GM18909 (cell line): ENCODE measurements around the gene STPG4.
"Not testable (repeated sequence)": the region's sequence is repeated elsewhere in the genome, so short reads cannot be mapped to it uniquely, and the experiment has no call there.

Experiments
- ATAC-seq: cut with Tn5 transposase; IDR thresholded peaks from one replicate; pipeline ENCODE4 v1.9.1; 2021; ENCODE audit warnings: mild to moderate bottlenecking; ENCODE audit not compliant: unreplicated experiment, poor library complexity

STPG4 gene

DNA sequence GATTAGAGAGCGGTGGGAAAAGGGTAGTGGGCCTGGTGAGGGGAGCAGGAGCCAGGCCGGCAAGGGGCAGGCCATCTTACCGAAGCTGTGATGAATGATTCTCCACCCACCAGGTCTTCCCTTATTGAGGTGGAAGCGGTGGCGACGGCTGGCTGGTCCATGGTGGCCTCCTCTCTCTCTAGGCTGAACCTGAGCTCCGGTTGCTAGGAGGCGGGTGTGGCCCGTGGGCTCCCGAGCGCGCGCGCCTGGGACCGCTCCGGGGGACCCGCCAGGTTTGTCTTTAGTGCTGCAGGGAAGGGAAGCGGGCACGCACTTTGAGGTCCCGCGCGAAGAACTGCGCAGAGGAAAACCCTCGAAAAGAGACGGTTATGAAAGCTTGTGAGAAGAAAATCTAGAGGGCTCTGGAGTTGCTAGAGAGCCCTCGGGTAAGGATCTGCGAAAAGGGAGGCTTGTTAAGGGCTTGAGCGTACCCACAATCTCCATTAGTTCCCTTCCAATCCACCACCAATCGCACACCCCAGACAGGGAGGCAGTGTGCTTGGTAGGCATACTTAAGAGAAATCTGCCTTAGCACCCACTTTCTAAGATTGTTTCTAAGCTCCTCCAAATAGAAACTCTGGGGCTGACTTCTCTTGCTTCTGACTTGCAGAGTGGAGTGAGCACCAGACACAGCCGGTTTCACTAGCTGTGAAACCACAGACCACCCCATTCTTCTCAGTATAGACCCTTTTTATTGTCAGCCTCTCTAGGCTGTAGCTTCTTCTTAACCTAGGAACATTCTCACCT is at the start of gene STPG4:
STPG4 (minus strand) TSS at position 218 of the 786 bp plus-strand sequence; CDS start at position 161, 57 bp downstream.
- no peak for ATAC-seq

DNA sequence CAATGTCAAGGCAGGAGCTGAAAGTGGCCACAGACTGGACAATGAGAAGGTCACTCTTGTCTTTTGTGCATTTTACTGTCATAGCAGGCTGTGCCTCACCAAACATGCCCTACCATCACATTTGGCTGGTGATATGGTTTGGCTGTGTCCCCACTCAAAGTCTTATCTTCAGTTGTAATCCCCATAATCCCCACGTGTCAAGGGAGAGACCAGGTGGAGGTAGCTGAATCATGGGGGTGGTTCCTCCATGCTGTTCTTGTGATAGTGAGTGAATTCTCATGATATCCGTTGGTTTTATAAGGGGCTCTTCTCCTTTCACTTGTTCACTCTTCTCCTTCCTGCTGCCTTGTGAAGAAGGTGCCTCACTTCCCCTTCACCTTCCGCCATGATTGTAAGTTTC is 49.6 kb upstream of the STPG4 start:
- ATAC-seq: no peak

- ATAC-seq: no peak
Measured at GRCh38 chr2:47203995-47204394, 48.9 kb upstream of the STPG4 start.

GRCh38 chr2:47201224-47201623 is 46.1 kb upstream of the STPG4 start:
- ATAC-seq: no peak

DNA sequence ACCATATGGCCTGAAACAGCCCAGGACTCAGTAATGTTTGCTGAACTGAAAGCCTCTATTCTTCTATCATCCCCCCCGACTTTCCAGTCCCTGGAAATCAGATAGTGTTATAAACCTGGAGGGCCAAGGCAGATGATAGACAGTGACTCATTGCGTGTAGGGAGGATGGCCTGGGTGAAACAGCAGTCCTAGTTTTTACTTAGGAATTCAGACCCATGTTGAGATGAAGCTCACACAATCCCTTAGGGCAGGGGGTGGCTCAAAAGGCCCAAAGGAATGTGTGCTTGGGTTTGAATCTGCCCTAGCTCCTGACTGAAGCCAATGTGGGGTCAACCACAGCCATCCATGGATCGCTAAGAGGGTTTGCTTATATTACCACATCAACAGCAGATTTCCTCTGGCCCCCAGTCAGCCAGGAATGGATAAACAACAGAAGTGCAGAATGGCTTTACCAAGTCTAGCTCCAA is 43.9 kb upstream of the STPG4 start:
- ATAC-seq: no peak

GRCh38 chr2:47196499-47196898 is 41.4 kb upstream of the STPG4 start:
- no peak for ATAC-seq

GRCh38 chr2:47196046-47196445 is 40.9 kb upstream of the STPG4 start:
- no peak for ATAC-seq

DNA sequence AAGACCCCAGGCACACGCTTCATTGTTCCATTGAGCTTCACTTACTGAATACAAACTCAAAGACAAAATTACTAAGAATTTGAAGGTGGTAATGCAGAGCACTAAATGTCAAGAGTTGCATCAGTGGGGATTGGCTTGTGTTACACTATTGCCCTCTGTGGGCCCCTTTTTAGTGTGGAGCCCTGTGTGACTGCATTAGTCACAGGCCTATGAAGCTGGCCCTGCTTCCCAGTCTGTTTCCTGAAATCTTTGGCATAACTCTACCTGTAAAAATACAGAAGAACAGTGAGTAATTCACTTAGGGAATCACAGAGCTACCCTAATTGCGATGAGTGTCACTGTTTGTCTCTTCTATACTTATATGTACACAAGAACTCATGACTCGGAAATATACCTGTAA is 40.0 kb upstream of the STPG4 start:
- ATAC-seq: no peak

- ATAC-seq: no peak
Measured at GRCh38 chr2:47194410-47194809, 39.3 kb upstream of the STPG4 start.

GRCh38 chr2:47193607-47194006 is 38.5 kb upstream of the STPG4 start:
- ATAC-seq: no peak

DNA sequence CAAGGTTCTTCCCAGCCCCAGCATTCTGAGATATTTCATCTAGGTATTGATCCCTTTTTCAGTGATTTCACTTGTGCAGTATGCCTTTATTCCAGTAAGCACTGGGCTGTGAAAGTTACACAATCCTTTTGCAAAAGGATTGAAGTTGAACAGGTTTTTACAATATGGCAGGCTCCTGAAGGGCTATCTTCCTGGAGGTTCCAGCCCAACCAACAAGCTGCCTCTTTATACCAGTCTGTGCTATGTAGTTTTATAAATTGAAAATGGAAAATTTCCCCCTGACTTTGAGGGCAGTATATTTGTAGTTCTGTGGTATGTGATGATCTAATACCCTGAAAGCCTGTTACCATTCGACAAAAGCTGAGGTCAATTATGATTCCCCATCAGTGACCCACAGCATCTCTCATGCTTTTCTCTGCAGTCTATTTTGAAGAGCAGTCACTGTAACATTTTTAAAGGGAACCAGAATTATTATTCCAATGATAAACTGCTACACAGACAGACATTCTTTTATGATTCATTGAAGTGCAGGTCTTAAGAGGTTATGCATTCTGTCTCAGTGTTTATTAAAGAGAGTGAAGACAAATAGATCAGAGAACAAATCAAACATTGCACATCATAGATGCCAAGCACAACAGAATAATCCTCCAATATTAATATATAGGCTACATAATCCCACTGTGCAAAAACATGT is 35.2 kb upstream of the STPG4 start:
- no peak for ATAC-seq

GRCh38 chr2:47189635-47190034 is 34.5 kb upstream of the STPG4 start:
- ATAC-seq: no peak

DNA sequence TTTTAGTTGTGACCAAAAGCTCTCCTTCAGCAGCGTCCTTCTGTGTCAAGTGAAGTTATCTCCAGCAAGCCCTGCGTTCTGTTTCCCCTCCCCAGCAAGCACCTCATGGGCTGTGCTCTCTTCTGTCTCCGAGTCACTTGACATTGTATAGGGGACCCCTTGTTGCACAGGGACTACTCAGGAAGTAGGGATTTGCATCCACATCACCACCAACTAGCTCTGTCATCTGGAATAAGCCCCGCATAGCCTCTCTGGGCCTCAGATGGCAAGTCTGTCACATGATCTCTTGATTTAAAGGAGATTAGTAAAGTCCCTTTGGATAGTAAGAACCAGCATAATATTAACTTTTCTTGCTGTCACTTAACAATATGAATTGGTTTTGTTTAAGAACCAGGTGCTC is 32.0 kb upstream of the STPG4 start:
- no peak for ATAC-seq

DNA sequence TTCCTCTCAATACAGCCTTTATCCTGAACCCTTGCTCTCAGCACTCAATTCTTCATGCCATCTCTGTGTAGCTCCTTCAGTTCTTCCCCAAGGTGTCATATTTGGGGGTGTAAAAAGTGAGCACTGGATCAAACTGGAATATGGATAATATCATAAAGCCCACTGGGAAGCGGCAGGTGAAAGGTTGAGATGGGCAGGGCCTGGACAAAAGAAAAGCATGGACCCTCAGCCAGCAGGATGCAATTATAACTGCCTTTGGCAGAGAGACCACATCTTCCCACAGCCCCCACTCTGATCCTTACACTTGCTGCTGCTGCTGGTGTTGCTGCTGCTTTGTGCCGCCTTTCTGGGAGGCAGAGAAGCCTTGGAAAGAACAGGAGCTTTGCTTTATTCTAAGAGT is 31.2 kb upstream of the STPG4 start:
- ATAC-seq: no peak

GRCh38 chr2:47185098-47185497 is 30.0 kb upstream of the STPG4 start:
- not testable (repeated sequence) for ATAC-seq

- ATAC-seq: no peak
Measured at GRCh38 chr2:47181176-47181575, 26.1 kb upstream of the STPG4 start.

DNA sequence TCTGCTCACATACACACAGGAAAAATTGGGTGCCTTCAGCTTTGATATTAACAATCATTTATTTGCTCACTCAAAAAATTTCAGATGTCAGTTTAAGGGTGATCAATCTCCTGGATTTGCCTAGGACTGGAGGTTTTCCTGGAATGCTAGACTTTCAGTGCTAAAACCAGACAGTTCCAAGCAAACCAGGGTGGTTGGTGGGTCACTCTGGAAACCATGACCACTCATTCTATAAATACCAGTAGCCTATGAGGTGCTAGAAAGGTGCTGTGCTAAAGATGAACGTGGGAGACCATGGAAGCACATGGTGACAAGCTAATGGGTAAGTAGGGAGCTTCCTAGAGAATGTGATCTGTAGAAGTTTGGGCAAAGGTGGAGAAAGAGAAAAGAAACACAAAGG is 25.4 kb upstream of the STPG4 start:
- ATAC-seq: no peak

DNA sequence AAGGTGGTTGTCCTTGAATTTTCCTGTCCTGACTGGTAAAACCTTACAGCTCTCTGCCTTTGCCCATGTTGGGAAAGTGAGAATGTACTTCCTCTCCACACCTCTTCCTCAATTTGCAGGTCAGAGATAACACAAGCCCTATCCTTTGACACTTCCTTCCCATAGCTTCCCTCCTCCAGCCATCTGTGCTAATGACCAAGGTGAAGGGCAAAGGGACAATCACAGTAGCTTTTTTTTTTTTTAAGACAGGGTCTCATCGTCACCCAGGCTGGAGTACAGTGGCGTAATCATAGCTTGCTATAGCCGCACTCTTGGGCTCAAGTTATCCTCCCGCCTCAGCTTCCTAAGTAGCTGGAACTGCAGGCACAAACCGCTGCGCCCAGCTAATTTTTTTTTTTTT is 24.3 kb upstream of the STPG4 start:
- ATAC-seq: no peak

DNA sequence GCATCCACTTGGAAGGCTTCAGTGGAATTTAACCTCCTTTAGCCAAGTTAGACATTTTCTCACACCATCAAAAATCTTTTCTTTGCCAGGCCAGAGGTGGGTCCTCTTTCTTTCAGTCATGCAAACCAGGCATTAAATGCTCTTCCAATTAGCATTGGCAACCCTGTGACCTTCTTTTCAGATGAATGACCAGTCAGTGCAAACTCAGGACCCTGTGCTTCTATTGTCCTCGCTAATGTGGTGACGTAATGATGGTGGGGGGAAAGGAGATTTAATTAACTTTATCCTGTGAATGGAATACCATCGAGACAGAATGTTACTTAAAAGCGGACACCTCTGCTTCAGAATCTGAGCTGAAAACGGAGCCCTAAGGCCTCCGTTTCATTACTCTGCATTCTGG is 23.2 kb upstream of the STPG4 start:
- ATAC-seq: no peak

- ATAC-seq: no peak
Measured at GRCh38 chr2:47177043-47177565, 22.0 kb upstream of the STPG4 start.

- ATAC-seq: no peak
Measured at GRCh38 chr2:47174733-47175361, 19.7 kb upstream of the STPG4 start.
